ENCODE measurements around the gene SLC16A3. TPM values are rescaled to one million over a fixed set of nuclear protein-coding genes. Genes with fewer than 3 reads are reported as not detected.
A peak's percentile ranks its signal among the peaks of the same experiment; 100 is the strongest.

SLC16A3 gene
- total RNA-seq (2021) (28.7 to 65.3 TPM (median 58.5 TPM) in 3 replicates), Bru-seq, nascent RNA (percentile 40 among the genes with signal in this experiment)
- long read RNA-seq, experiment 1, full-length matches to known transcripts = 22 of 27 reads
- long read RNA-seq, experiment 1, partial matches to known transcripts = 1 of 27 reads
- long read RNA-seq, experiment 1, other reads (novel, unspliced or antisense) = 4 of 27 reads
- long read RNA-seq, experiment 2, full-length matches to known transcripts = 59 of 87 reads
- long read RNA-seq, experiment 2, partial matches to known transcripts = 21 of 87 reads
- long read RNA-seq, experiment 2, other reads (novel, unspliced or antisense) = 7 of 87 reads
- long read RNA-seq, experiment 3, partial matches to known transcripts = 0 of 1 reads
- long read RNA-seq, experiment 3, other reads (novel, unspliced or antisense) = 0 of 1 reads

DNA sequence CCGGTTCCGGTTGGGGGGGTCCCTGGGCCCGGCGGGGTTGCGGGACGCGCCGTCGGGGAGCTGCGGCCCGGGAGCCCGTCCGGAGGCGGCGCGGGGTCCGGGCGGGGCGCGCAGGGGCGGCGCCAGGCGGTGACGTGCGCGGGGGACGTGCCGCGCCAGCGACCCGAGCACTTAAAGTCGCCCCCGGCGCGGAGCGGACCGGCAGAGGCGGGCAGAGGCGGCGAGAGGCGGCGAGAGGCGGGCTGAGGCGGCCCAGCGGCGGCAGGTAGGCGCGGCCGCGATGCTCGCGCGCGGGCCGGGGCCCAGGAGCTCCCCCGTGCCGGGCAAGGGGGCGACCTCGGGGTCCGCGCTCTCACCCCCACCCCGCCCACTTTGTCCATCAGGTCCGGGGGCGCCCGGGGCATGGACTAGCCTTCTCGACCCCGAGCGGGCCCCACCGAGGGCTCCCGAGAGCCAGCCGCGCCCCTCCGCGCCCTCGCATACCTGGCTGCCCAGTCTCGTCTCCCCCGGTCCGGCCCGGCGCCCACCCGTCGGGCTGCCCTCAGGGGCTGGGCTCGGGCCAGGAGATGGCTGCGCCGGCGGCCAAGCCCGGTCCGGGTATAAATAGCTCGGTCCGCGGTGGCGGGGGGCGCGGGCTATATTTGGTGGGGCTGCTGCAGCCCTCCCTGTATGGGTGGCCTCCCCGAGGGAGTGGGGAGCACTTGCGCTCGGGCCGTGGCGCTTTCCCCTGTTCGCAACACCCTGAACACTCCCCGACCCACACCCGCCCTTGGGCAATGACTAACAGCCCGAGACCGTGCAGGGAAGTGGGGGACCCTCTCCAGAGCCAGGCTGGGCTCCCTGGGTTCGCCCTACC lies at the start of gene SLC16A3:
Gene SLC16A3 (plus strand): TSS at position 201 of the 856 bp plus-strand sequence. CDS start 6,967 bp downstream, outside the sequence.
- TF ChIP-seq NFYB (CRISPR knock-in tag; conservative IDR thresholded peaks at IDR 0.05; ENCODE audit: low read depth) = no peak
- TF ChIP-seq TEAD1 (CRISPR knock-in tag; IDR thresholded peaks at IDR 0.05) = no peak
- TF ChIP-seq GTF2I (CRISPR knock-in tag; conservative IDR thresholded peaks at IDR 0.05) = no peak
- TF ChIP-seq, protein P1, sequence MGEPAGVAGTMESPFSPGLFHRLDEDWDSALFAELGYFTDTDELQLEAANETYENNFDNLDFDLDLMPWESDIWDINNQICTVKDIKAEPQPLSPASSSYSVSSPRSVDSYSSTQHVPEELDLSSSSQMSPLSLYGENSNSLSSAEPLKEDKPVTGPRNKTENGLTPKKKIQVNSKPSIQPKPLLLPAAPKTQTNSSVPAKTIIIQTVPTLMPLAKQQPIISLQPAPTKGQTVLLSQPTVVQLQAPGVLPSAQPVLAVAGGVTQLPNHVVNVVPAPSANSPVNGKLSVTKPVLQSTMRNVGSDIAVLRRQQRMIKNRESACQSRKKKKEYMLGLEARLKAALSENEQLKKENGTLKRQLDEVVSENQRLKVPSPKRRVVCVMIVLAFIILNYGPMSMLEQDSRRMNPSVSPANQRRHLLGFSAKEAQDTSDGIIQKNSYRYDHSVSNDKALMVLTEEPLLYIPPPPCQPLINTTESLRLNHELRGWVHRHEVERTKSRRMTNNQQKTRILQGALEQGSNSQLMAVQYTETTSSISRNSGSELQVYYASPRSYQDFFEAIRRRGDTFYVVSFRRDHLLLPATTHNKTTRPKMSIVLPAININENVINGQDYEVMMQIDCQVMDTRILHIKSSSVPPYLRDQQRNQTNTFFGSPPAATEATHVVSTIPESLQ (CRISPR knock-in tag; IDR thresholded peaks at IDR 0.05) = no peak
- H3K4me1 Mint-ChIP-seq = peaks cover 4% of the 10 kb centered on the region
- H3K9me3 Mint-ChIP-seq = no peaks in the 10 kb centered on the region
- ATAC-seq (peak; percentile 11), DNase-seq (ENCODE audit: low spot score) (peak; percentile 49)
- peaks cover 30% of the 10 kb centered on the region for H3K27me3 Mint-ChIP-seq (ENCODE audit: low read depth)
- H3K4me3 Mint-ChIP-seq = peak within 1 kb of the TSS; percentile 64
- H3K36me3 Mint-ChIP-seq = no peaks in the 10 kb centered on the region
- ChIA-PET CTCF (interaction anchor here (0.8 to 1.4 kb wide), 2 partner anchors 23 to 199 kb away, joined by 4 read pairs; no protein-coding TSS in a partner anchor), POLR2A (interaction anchor here (1.1 kb wide), 1 partner anchor 13 kb away, joined by 3 read pairs; no protein-coding TSS in a partner anchor)
- no peak within 1 kb of the TSS for H3K27ac Mint-ChIP-seq

DNA sequence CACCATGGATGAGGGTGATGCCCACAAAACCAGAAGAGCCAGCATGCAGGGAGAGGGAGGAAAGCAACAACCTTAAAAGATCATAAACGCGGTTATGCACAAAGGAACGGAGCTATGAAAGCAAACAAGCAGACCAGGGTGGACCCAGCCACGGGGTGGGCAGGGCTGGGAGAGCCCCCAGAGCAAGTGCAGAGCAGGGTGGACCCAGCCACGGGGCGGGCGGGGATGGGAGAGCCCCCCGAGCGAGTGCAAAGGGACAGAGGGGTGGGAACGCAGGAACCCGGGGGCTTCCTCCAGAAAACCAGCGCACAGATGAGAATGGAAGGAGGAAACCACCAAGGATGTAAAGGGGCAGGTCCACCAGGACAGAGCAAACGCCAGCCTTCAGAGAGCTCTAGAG lies 49.4 kb upstream of the SLC16A3 start:
- CTCF ChIA-PET = interaction anchor here (2.0 kb wide), 1 partner anchor 25 kb away, joined by 5 read pairs; no protein-coding TSS in a partner anchor
- Mint-ChIP-seq H3K9me3 (no peaks in the 10 kb centered on the region), H3K4me1 (peaks cover 18% of the 10 kb centered on the region), H3K27ac (no peak overlapping the region), H3K27me3 (ENCODE audit: low read depth) (peaks cover 70% of the 10 kb centered on the region), H3K36me3 (peaks cover 25% of the 10 kb centered on the region), H3K4me3 (no peak overlapping the region)
- no peak for ATAC-seq
- DNase-seq (ENCODE audit: low spot score) = no peak
- TF ChIP-seq ZNF263 (CRISPR knock-in tag; IDR thresholded peaks at IDR 0.05; ENCODE audit: low read depth) (no peak), NR1H2 (CRISPR knock-in tag; IDR thresholded peaks at IDR 0.05) (no peak), GABPB1 (CRISPR knock-in tag; IDR thresholded peaks at IDR 0.05) (no peak), GTF2I (CRISPR knock-in tag; conservative IDR thresholded peaks at IDR 0.05) (no peak), FOXJ3 (CRISPR knock-in tag; IDR thresholded peaks at IDR 0.05; ENCODE audit: borderline replicate concordance) (no peak), GRHL2 (CRISPR knock-in tag; IDR thresholded peaks at IDR 0.05; ENCODE audit: insufficient replicate concordance, severe bottlenecking) (no peak), ZBTB21 (CRISPR knock-in tag; IDR thresholded peaks at IDR 0.05; ENCODE audit: borderline replicate concordance) (no peak), JAZF1 (CRISPR knock-in tag; IDR thresholded peaks at IDR 0.05) (no peak), TEAD4 (CRISPR knock-in tag; IDR thresholded peaks at IDR 0.05) (no peak)
- TF ChIP-seq, protein P2, sequence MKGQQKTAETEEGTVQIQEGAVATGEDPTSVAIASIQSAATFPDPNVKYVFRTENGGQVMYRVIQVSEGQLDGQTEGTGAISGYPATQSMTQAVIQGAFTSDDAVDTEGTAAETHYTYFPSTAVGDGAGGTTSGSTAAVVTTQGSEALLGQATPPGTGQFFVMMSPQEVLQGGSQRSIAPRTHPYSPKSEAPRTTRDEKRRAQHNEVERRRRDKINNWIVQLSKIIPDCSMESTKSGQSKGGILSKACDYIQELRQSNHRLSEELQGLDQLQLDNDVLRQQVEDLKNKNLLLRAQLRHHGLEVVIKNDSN (CRISPR knock-in tag; IDR thresholded peaks at IDR 0.05) = no peak
- TF ChIP-seq, protein P3, sequence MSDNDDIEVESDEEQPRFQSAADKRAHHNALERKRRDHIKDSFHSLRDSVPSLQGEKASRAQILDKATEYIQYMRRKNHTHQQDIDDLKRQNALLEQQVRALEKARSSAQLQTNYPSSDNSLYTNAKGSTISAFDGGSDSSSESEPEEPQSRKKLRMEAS (CRISPR knock-in tag; IDR thresholded peaks at IDR 0.05) = no peak
- TF ChIP-seq, protein P4, sequence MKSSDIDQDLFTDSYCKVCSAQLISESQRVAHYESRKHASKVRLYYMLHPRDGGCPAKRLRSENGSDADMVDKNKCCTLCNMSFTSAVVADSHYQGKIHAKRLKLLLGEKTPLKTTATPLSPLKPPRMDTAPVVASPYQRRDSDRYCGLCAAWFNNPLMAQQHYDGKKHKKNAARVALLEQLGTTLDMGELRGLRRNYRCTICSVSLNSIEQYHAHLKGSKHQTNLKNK (CRISPR knock-in tag; IDR thresholded peaks at IDR 0.05) = no peak
- TF ChIP-seq, protein P5, sequence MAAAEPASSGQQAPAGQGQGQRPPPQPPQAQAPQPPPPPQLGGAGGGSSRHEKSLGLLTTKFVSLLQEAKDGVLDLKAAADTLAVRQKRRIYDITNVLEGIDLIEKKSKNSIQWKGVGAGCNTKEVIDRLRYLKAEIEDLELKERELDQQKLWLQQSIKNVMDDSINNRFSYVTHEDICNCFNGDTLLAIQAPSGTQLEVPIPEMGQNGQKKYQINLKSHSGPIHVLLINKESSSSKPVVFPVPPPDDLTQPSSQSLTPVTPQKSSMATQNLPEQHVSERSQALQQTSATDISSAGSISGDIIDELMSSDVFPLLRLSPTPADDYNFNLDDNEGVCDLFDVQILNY (CRISPR knock-in tag; IDR thresholded peaks at IDR 0.05) = no peak
- POLR2A ChIA-PET = no interaction called here

Data from WTC11 (cell line).